Measurements from ENCODE around the gene ESYT3.
"Not testable (repeated sequence)": the region's sequence is repeated elsewhere in the genome, so short reads cannot be mapped to it uniquely, and the experiment has no call there.

Gene ESYT3

DNA sequence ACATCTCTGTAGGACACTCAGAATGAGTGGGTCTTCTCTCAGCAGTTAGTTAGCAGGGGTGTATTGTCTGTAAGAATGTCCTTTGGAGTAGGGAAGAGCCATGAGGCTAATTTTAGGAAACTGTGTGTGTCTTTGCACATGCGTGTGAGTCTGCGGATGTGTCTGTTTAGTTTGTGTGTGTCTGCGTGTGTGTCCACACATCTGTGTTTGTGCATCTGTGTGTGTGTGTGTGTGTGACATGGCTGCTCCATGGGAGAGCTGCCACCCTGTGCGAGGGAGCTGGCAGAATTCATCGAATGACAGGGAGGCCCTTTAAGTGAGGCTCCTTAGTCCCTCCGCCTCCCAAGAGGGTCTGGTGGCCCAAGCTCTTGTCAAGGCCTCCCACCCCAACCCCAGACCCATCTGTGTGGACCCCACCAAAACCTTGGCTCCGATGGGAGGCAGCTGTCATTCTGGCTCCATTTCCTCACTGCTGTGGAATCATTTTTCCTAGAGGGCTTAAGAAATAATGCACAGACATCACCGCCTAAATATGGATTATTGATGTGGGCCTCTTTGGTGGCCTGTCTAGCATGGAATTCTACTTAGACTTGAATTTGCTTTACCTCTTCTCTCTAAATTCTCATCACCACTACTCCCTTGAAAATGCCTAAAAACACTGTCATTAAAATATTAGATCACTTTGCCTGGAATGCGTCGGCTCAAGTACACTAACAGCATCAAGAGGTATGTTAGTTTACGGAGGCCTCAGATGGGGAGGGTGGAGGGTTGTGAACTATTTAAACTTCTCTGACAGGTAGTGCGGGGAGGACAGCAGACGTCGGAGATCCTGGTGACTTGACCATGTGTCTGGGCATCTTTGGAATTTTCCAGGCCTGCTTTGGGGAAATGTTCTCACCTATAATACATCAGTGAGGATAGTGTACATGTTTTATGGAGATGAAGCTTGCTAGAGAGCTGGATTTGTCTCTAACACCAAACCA is 9.4 kb downstream of the ESYT3 start:
- DNase-seq = no peak

DNA sequence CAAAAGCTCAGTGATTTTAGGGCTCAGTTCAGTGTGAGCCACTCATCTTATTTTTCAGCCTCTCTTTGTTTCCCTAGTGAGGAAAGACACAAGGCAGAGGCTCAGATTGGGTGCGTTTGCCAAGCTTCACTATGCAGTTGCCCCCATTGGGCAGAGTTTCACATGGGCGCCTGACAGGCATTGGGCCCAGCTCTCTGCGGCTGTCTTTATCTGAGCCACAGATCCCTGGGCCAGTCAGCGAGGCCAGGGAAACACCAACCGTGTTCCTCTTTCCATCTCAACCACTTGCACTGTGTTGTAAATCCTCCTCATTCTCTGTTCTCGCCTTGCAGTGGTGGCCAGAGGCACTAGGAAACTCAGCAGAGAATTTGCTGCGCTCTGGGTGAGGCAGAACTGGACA is 10.8 kb downstream of the ESYT3 start:
- no peak for DNase-seq

DNA sequence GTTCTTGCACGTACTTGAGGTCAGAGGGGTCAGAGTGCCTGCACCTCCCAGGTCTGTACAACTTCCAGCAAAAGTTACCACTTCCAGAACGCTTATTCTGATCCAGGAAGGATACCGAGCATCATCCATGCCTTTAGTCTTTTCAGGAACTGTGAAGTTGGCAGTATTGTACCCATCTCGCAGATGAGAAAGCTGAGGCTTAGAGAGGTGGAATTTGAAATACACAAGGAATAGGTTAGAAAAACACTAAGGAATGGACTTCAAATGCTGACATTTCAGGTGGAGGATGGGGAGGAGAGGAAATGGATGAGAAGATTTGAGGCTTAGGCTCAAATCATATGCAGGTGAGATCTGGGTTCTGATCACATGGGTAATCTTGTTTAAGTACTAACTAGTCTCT is 11.2 kb downstream of the ESYT3 start:
- no peak for DNase-seq

DNA sequence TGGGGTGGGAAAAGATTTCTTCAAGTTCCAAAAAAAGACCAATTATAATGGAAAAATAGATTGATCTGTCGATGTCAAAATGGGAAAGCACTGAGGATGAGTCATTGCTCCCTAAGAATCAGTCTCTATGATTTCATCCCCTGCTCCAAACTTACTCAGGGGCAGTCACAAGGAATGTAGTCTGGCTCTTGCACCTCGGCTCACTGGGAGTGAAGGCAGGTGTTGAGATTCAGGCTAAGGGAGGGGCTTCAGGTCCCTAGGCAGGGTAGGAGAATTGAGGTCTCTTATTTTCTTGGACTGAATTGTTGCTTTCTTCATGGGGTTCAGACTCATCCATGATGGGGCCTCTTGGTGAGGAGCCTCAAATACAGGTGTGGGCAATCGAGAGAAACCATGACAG is 14.2 kb downstream of the ESYT3 start:
- DNase-seq = no peak

DNA sequence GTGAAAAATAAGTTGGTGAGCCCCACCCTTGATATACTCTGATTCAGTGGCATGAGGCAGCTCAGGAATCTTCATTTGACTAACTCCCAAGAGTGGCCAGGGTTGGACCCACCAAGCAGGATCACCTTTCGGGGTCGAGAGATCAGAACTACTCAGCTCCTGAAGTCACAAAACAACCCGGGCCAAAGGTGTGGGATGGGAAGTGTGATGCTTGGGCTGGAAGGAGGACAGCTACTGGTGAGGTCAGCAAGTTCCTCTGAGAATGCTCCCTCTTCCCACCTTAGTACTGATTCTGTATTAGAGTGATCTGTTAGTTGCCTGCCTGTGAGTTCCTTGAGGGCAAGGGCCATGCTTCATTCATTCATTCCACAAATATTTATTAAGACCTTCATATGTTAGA is 15.1 kb downstream of the ESYT3 start:
- no peak for DNase-seq

DNA sequence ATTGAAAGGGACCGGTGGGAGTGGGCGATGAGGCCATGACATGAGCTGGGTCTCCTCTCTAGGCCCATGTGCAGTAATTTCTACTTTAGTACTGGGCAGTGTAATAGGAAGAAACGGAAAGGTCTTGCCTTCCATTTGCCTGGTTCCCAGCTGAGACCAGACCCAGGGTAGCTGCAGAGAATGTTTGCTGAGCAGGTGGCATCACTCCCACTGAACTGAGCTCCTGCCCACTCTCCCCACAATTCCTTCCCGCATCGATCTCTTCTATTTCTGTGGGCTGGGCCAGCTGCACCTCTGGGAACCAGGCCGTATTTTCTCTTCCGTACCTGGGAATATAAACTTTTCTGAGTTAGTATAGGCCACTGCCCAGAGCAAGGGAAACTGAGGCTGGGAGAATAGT is 15.8 kb downstream of the ESYT3 start:
- DNase-seq = no peak

DNA sequence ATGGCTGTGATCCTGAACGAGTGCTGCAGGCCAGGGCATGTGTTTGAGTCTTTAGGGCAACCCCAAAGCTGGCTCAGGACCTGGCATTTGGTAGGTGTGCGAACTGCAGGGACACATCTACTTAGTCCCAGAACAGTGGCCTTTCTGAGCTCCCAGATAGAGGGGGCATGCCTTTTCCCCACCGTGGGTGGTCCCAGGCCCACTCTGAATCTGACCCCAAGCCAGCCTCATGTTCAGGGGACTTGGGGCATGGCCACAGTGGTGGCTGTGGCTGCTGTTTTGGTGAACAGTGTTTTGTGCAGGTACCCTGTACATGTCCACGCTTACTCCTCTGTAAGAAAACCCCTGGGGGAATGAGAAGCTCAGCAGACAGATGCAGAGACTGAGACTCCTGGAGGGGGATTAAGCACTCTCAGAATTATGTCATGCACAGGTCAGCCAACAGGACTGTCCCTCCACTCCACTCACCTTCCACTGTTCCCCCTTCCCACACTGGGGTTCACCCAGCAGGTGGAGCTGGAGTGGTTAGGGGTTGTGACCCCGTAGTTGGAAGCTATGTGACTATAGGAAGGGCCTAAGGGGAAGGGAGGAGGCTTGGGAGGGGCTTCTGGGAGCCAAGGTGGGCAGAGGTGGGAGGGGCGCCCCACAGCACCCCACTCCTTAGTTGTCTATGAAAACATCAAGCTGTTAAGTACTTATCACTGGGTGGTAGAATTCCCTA is 16.4 kb downstream of the ESYT3 start:
- no peak for DNase-seq

DNA sequence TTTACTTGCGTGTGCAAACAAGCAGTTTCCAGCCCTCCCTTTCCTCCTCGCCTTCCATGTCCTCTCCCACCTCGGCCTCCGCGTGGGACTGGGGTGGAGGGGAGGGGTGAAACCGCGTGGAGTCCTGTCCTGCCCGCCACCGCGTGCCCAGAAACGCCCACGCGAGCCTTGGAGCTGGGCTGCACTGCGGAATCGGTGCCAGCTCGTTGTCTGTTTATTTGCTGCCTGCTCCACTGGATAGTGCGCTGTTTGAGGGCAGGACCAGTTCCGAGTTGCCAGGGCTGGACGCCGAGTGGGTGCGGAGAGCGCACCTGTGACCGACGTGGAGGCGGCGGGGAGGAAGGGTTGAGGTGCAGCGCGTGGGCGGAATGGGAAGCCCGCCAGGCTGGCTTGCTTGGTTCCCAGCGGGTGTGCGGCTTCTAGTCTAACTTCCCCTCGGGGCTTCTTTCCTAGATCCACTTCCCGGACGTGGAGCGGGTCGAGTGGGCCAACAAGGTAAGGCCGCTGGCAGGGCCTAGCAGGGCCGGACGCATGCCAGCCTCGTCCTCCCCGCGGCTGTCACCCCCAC is 17.3 kb downstream of the ESYT3 start:
- no peak for DNase-seq

DNA sequence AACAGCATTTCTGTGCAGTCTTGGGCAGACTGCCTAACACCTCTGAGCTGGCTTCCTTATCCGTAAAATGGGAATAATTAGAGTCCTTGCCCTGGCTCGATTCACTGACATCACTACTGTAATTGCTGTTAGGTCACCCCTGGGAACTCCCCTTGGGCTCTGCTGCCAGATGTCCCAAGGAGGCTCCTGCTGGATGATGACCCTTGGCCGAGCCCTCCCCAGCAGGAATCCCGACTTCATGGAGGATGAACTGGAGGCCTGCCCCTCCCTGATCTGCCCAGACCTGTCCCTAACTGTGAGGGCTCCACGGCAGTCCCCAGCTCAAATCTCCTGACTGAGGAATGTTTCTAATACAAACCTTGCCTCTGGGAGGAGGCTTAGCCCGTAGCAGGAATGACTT is 18.0 kb downstream of the ESYT3 start:
- no peak for DNase-seq

DNA sequence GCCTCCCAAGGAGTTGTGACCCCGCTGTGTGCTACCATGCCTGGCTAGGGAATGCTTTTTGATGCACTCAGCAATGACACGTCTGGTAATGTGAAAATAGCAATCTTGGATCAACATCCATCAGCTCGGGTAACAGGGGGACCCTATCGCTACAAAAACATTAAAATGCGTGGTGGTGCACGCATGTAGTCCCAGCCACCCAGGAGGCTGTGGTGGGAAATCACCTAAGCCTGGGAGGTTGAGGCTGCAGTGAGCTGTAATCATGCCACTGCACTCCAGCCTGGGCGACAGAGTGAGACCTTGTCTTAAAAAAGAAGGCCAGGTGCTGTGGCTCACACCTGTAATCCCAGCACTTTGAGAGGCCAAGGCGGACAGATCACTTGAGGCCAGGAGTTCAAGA is 19.5 kb downstream of the ESYT3 start:
- DNase-seq = not testable (repeated sequence)

DNA sequence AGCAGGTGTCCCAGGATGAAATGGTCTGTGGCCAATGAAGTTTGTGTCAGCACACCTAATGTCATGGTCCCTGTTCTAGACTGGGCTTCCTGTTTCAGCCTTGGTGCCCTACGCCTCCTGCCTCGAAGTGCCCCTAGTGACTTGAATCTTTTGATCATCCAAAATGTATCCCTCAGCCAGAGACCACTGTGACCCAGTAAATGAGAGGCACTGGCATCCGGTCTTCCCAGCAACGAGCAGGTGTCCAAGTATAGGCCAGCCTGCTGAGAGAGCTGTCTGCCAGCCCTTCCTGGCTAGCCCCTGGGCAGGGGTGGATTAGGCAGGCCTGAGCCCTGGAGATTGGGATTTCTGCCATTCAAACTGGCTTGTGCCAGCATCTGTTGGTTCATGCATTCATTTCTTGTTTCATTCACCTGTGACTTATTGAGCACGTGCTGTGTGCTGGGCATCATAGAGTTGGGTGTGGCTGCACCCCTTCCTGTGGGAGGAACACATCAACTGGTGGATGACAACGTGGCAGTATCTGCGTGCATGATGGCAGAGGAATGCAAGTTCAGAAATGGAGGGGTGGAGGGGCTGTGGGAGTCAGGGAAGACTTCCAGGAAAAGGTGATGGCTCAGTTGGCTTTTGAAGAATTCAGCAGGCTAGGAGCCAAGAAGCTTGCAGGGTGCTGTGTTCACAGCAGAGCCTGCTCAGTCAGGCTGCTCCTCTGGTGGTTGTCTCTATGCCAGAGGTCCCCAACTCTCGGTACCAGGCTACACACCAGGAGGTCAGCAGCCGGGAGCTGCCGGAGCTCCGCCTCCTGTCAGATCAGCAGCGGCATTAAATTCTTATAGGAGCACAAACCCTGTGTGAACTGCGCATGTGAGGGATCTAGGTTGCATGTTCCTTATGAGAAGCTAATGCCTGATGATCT is 21.6 kb downstream of the ESYT3 start:
- no peak for DNase-seq

DNA sequence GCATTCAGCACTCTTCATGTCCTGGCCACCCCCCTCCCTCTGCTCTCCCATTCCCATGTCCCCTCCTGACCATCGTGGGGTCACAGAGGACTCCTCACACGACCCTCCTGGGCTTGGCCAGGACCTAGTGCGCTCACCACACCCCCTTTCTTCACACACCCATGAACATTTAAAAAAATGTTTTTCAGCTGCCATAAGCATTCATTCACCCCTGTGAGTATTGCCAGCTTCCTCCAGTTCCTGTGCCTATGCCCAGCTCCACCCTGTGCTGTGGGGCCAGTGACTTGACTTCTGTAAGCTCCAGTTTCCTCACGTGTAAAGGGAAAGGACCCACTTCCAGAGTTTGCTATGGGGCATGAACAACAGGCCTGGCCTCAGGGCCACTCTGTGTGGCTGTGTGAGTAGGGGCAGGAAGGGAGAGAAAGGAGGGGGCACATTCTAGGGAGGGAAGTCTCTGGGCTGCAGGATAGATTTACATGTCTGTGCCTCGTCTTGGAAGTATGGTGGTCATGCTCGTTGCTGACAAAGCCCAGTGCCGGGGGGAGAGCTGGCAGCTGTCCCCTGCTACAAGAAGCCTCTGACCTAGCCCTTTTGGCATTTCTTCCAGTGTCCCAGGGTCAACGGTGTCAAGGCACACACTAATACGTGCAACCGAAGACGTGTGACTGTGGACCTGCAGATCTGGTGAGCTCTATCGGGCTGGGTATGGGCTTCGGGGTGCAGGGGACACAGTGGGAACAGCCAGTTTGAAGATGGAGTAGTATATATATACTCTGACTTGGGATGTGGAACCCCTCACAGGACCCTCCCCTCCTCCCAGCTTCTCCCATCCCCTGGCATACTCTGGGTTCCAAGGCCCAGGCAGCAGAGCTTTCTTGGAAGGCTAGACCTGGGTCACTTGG is 22.8 kb downstream of the ESYT3 start:
- DNase-seq = no peak

DNA sequence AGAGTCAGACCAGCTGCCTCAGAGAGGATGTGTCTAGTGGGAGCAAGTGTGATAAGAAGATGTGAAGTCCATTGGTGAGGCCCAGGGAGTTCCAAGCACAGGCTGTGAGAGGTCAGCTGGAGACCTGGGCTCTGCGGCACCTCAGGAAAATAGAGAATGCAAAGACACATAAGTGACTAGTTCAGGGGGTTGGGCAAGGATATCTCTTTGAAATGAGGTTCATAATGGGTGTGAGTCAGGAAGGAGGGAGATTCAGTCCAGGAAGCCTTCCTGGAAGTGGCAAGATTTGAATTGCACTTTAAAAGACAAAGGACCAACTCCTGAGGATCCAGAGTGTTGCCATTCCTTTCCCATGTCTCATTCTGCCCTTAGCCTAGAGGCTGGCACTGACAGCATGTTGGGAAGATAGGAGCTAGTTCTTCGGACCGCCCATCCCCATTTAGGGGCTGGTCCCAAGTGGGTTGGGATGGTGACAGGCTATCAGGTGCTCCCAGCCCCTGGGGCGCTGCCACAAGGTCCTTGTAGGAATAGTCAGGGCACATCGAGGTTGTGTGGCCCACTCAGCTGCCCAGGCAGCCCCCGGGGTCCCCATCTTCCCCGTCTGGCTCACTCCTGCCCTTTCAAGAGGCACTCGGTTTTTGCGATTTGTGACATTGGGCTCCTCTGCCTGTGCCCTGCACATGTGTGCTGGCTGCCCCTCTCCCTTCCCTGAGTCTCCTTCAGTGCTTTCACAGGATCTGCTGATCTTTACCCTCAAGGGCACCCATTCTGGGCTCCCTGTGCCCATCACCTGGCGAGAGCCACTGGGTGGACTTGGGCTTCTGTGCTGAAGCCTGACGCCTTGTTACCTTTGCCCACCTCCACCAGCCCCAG is 23.7 kb downstream of the ESYT3 start:
- DNase-seq = no peak

DNA sequence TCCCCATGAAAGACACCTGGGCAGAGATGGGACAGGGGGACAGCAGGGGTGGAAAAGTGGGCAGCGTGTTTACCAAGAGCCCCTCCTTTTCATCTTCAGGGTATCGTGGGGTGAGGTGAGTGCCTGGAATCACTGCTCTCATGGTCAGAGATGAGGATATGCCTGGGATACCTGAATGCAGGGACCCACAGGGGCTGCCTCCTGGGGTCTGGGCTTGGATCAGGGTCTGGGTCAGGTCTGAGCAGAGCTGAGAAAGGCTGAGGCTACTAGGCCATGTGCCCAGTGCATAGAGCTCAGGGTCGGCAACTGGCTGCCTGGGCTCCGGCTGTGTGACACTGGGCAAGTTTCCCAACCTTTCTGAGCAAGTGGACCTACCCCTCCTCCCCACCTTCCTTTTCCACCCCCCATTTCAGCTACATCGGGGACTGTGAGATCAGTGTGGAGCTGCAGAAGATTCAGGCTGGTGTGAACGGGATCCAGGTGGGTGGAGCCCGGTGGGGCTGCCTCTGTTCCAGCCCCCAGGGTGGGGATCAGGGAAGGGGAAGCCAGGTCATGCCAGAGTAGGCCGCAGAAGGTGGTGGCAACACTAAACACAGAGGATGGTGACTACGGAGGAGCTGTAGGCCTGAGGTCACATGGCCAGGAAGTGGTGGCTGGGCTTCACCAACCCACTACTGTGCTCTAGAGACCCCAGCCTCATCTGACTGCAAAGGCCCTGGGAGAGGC is 24.5 kb downstream of the ESYT3 start:
- DNase-seq = no peak

DNA sequence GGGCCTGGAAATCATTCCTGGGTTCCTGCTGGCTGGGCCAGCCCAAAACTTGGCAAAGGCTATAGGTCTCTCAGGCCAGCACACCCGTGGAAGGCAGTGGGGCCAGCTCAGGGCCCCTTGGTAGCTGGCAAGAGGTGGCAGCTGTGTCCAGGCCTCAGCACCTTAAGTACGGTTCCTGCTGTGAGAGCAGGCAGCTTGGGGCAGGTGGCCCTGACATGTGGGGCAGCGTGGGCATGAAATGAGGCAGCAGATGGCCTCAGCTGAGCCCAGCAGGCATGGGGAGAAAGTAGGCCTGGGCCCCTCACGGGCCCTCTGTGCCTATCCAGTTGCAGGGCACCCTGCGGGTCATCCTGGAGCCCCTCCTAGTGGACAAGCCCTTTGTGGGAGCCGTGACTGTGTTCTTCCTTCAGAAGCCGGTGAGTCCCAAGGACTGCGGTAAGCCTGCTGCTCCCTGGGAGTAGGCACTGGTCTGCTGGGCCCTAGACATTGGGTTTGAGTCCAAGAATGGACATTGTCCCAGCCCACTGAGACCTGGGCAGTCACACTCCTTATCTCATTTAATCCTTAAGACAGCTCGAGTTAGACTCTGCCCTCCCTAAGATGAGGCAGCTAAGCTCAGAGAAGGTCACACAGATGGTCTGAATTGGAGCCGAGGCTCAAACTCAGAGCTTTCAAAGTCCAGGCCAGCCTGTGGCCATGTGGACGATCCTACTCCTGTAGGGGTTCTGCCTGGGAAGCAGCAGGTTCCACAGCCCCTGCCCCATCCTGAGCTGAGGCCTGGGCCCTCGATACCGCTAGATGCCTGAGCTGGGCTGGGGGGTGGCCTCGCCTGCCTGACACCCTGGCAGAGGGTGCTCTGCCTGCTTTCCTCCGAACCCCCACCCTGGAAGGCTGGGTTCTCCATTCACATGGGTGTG is 25.5 kb downstream of the ESYT3 start:
- no peak for DNase-seq

DNA sequence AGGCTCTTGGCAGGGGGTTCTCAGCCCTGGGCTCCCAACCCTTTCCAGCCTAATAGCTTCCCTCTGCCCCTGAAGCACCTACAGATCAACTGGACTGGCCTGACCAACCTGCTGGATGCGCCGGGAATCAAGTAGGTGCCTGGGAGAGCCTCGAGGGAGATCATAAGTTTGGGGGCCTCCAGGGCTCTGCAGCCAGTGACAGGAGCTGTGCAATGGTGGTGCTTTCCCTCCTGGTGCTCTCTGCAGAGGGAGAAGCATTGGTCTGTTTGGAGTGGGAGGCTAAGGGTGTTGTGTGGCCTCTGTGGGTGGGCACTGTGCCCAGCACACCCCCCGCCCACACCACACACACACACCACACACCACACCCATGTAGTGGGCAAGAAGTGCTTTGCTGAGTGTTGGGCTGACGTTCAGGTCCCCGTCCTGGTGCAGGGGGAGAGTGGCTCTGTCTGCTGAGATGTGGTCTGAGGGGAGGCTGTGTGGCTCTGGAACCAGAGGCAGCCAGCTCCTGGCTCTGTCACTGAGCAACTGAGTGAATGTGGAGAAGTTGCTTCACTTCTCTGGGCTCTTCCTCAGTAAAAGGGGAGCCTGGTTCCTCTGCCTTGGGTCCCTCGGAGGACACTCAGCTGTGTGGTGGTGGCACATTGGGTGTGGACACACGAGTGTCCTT is 26.3 kb downstream of the ESYT3 start:
- DNase-seq = no peak

DNA sequence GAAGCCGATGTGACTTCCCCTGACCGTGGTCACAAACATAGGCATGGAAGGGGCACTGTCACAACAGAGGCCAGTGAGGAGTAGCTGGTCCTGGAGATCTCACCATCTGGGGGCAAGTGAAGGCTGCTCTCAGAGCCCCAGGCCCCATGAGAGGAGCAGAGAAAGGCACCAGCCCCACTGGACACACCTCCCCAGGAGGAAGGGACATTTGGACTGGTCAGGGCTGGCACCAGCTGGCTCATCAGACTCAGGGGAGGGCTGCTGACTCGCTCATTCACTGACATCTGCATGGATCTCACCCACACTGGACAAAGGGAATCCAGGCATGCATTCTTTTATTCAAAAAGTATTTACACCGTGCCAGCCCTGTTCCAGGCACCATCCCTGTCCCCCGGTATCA is 26.8 kb downstream of the ESYT3 start:
- DNase-seq = no peak

DNA sequence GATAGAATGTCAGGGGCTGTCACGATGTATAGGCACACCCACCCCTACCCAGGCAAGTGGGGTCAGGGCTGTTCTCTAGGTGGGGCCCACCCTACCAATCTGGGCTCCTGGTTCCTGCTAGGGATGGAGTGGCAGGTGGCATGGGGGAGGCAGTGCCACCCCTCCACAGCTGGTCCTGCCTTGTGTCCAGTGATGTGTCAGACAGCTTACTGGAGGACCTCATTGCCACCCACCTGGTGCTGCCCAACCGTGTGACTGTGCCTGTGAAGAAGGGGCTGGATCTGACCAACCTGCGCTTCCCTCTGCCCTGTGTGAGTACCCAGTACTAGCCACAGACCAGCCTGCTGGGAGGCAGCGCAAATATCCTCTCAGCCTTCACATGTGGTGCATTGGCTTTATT is 27.5 kb downstream of the ESYT3 start:
- no peak for DNase-seq
